HG02870 (cell line): ENCODE results near the gene SEC61A1.
A peak's percentile ranks its signal among the peaks of the same experiment; 100 is the strongest.

Experiments used
- ATAC-seq: cut with Tn5 transposase; IDR thresholded peaks from one replicate; pipeline ENCODE4 v1.9.1; 2021; ENCODE audit warnings: mild to moderate bottlenecking, moderate library complexity; ENCODE audit not compliant: unreplicated experiment

SEC61A1 gene

DNA sequence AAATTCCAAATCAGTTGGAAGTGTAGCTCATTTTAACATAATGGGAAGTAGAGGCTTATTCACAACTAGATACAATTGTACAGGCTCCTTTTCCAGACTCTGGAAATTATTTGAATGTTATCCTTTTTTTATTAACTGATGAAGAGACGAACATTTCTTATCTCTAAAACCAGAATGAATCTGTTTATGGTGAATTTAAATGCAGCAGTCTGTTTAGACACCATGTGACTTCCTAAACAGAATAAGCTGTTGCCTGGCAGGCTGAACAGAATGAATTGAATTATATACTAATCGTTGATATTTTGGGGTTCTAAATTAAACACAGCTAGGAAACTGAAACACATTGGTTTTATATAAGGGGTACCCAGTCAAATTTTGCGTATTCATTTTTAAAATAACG is 4.0 kb downstream of the SEC61A1 start:
- ATAC-seq: no peak

DNA sequence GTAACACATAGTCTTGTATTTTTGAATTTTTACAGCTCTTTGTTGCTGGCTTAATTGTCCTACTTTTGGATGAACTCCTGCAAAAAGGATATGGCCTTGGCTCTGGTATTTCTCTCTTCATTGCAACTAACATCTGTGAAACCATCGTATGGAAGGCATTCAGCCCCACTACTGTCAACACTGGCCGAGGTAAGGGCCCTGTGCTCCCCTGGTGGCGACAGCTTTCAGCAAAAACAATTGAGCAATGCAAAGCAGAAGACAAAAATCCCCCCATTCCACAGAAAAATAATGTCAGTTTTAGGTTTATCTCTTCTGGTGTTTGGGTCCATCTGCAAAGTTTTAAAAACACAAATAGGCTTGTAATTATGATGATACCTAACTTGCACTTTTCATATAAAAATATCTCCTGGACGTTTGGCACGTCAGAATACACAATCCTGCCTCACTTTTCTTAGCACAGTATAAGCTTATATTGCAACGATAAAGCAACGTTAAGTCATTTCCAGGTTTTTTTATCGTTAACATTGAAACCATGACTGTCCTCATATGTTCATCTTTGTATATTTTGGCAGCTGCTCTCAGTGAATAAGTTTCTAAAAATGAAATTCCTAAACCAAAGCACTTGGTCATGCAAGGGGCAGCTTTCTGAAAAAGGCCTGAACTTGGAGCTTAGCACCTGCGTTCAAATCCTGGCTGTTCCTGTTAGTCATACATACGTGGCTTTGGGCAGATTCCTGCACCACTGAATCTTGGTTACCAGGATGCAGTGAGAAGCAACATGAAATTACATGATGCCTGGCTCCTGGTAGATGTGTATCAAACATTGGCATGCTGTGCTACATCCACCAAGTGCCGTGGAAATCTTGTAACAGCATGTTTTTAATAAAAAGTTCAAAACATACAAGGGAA is 8.5 kb downstream of the SEC61A1 start:
- no peak for ATAC-seq

DNA sequence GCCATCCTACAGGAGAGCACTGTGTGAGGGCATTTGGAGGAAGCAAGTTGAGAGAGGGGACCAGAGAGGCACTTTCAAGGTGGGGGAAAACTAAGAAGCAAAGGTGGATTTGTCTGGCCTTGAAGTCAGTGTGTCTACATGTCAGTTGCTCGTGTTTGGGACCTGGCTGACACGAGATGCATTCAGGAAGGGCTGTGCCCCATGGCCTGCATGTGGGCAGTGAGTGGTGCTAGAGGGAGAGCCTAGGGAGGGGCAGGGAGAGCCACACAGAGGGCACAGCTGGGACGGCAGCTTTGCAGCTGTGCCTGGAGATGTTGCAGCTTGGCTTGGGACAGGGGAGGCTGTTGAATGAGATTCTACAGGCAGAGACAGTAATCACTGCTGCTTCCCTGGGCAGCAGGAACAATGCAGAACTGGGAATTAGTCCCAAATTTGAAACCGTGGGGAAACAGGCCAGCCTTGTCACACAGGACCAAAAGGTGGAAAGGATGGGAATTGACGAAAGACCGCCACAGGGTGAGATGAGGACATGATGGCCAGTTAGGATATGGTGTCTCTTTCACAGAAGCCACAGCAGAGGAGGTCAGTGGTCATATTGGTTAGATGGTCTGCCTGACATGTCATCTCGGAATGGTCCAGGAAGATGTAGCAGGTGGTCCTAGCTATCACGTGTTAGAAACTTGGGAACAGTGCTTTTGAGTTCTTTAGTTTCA is 10.0 kb downstream of the SEC61A1 start:
- ATAC-seq: no peak

DNA sequence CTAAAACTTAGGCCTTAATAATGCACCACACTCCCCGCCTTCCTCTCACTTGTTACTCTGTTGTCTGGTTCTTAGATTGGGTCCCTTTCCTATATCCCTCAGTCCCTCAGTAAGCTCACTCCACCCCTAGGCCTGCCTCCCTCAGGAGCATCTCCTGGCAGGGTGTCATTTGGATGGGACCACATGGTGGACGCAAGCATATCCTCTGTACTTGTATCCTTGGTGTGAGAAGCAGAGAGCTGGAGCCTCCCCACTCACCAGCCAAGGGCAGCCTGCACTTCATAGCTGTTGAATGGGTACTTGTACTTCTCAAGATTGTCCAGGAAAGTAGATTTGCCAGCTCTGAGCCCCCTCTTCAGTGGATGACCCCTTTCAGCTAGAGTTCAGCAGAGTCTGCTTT is 11.6 kb downstream of the SEC61A1 start:
- no peak for ATAC-seq

DNA sequence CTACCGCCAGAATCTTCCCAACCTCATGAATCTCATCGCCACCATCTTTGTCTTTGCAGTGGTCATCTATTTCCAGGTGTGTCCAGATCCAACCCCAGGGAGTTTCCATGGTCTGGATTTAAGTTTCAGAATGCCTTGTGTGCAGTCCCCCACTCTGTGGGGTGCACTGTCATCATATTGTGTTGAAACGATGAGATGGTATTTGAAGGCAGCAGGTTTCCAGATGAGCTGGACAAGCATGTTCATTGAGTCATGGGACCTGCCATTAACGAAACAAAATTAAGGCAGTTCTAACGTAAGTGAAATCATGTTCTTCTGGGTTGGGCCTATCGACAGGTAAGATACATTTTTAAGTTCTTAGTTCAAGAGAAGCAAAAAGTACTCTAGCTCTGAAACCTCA is 12.7 kb downstream of the SEC61A1 start:
- no peak for ATAC-seq

DNA sequence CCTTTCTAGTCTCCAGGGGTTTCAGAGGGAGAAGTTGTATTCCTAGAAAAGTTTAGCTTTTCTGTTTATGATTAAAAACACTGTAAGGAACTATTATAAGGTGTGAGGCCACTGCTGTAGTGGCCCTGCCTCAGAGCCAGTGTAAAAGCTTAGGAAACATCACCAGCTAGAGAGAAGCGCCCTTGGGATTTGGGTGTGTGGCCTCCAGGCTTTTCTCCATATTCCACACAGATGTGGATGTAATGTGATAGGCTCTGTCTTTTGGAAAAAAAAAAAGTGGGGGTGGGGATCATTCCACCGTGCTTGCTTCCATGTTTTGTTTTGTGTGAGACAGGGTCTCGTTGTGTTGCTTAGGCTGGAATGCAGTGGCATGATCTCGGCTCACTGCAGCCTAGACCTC is 13.9 kb downstream of the SEC61A1 start:
- no peak for ATAC-seq

DNA sequence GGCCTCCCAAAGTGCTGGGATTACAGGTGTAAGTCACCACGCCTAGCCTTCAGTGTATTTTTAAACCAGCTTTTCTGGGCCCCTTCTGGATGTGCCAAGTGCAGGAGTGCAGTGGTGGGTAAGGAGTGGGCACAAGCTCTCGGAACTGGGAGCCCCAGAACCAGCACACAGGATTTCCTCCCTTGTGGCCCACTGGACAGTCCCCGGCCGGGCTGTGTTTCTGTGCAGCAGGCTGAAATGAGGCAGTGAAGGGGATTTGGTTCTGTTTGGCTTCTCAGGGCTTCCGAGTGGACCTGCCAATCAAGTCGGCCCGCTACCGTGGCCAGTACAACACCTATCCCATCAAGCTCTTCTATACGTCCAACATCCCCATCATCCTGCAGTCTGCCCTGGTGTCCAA is 14.4 kb downstream of the SEC61A1 start:
- ATAC-seq: no peak

DNA sequence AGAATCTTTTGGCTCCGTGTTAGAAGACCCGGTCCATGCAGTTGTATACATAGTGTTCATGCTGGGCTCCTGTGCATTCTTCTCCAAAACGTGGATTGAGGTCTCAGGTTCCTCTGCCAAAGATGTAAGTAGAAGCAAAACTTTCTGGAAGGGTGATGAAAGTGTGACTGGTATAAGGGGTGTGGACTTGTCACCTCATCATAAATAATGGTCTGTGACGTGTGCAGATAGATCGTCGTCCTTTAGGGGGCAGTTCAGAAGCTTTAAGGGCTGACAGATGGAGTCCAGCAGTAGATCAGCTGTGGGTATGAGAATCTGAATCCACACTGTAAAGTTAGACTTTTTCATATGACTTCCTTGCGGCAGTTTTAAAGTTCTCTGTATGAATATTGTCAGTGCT is 15.3 kb downstream of the SEC61A1 start:
- ATAC-seq: no peak

DNA sequence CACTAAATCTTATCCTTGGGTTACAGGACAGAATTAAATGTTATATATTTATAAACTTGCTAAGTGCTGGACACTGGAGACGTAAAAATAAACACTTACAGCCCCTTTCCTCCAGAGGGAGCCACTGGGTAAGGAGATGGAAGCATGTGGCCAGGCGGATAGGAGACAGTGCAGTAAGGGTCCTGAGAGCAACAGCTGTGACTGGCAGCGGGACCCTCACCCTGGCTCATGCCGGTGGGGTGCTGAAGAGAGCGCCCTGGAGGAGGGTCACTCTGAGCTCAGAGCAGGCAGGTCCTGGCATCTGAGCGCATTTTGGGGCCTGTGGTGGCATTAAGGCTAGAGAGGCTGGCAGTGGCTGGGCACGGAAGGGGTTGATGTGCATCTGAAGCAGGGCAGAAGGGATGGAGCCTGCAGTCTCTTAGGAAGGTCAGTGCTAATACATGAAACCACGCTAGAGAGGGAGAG is 16.0 kb downstream of the SEC61A1 start:
- no peak for ATAC-seq

DNA sequence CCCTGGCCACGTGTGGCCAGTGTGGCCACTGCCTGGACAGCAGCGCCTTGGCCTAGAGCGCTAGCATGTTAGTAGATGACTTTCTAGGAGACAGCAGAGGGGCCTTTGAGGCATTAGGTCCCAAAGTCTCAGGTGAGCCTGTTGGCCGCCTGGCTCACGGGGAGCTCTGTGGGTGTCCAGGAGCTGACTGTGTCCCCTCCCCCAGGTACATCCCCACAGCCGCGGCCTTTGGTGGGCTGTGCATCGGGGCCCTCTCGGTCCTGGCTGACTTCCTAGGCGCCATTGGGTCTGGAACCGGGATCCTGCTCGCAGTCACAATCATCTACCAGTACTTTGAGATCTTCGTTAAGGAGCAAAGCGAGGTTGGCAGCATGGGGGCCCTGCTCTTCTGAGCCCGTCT is 17.0 kb downstream of the SEC61A1 start:
- no peak for ATAC-seq

DNA sequence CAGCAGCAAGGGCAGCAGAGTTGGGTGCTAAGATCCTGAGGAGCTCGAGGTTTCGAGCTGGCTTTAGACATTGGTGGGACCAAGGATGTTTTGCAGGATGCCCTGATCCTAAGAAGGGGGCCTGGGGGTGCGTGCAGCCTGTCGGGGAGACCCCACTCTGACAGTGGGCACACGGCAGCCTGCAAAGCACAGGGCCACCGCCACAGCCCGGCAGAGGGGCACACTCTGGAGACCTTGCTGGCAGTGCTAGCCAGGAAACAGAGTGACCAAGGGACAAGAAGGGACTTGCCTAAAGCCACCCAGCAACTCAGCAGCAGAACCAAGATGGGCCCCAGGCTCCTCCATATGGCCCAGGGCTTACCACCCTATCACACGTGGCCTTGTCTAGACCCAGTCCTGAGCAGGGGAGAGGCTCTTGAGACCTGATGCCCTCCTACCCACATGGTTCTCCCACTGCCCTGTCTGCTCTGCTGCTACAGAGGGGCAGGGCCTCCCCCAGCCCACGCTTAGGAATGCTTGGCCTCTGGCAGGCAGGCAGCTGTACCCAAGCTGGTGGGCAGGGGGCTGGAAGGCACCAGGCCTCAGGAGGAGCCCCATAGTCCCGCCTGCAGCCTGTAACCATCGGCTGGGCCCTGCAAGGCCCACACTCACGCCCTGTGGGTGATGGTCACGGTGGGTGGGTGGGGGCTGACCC is 18.8 kb downstream of the SEC61A1 start:
- ATAC-seq: no peak

DNA sequence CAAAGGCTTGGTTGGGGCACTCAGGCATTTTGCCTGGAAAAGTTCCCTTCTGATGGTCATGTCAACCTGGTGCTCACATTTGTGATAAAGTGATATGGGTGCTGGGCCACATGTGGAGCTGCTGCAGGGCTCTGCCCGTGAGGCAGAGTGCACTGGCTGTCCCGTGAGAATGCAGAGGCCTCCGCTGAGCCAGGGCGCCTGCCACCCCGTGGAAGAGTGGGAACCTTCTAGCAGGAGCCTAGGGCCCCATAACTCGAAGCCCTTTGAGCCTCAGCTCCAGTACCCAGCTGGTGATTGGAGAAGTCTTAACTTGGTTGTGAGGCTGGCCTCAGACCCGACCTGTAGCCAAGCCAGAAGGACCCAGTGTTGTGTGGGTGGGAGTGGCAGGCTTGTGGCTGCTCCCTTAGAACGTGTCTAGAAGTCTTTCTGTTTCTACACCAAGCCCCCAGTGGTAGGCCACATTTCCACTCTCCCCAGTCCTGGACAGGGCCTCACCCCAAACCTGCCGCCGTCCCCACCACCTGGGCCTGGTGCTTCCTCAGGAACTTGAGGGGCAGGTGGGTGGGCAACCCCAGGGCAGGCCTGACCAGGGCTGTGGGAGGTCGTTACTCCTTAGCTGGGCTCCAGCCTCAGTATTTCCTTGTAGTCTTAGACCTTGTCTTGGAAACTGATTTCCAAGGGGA is 19.7 kb downstream of the SEC61A1 start:
- ATAC-seq: no peak

DNA sequence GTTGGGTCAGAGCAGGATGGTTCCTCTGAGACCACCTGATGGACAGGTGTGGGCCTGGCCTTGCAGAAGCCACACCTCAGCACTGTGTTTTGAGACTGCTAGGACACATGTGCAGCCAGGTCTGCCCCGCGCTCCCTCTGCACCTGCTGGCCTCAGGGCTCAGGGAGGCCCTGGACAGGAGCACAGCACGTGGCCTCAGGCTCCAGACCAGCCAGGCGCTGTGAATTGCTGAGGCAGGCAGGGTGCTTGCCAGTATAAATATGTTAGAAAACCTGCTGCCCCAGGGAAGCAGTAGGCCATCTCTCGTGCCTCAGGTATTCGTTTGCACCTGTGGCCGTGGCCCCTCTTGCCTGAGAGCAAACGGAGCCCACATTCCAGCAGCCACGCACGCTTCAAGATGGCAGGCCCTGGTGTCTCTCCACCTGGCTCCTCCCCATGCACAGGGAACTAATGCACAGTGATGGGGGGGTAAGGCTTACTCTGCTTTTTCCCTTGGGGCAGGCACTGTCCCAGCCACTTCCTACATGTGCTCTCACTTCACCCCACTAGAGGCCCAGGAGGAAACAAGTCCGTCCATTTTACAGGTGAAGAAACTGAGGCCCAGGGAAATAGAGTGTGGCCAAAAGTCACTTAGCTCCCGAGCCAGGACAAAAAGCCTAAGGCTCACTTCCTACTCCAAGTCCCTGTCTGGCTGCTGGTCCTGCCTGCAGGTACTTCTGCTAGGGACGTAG is 20.4 kb downstream of the SEC61A1 start:
- ATAC-seq: no peak

DNA sequence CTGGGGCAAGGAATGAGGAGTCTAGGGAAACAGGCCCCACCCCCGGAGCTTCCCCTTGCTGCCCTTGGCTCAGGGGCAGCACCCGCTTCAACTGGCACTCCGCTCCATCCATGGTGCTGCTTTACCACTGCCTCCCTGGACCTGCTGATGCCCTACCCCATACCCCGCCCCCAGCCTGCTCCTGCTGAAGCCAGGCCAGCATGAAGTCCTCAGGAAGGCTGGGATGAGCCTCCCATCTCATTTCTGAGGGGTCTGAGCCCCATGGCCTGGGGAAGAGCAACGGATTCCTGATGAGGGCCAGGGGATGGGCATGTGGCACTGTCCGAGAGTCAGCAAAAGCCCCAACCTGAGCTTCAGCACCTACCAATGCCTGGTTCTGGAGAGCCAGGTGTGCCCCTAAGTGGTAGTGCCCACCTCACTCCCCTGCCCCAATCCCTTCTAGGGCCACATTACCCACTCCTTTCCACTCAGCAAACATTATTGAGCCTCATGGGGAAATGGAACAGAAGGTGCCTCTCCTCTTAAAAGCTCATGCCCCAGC is 21.0 kb downstream of the SEC61A1 start:
- no peak for ATAC-seq

DNA sequence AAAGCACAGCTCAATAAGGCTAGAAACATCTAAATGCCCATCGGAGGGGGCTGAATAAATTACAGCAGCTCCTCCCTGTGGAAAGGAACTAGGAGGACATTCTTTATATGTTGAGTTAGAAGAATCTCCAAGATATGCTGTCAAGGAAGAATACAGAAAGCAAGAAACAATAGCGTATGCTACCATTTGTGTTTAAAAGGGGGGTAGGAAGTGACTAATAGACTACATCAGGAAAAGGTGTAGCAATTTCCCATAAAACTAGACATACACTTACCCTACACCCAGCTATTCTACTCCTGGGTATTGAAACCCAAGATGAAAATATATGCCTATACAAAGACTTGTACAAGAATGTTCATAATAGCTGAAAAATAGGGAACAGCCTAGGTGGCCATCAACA is 21.6 kb downstream of the SEC61A1 start:
- ATAC-seq: no peak

DNA sequence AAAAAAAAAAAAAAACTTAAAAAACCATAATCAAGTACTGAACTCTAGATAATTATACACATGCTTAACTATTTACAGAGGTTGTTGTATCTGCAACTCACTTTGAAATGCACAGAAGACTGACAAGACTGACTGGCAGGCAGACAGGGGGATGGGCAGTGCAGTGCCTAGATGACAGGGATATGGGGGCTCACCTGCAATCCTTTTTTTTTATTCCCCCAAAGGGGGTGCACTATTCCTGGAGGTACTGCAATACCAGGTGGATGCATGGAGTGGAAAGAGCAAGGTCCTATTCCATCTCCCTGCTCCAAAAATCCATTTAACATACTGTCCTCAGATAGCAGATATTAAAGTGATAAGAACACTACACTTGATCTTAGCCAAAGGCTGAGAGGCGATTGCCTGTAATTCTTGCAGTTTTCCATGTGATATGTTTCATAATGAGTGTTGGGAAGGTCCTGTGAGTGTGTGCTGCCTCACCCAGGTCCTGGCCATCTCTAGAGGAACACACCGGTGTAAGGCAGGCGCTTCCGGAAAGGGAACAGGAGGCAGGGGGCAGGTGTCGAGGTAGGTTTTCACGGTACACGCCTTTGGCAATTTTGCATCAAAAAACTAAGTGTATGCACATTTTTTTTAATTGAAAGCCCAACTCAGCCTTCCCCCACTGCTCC is 22.7 kb downstream of the SEC61A1 start:
- ATAC-seq: no peak

DNA sequence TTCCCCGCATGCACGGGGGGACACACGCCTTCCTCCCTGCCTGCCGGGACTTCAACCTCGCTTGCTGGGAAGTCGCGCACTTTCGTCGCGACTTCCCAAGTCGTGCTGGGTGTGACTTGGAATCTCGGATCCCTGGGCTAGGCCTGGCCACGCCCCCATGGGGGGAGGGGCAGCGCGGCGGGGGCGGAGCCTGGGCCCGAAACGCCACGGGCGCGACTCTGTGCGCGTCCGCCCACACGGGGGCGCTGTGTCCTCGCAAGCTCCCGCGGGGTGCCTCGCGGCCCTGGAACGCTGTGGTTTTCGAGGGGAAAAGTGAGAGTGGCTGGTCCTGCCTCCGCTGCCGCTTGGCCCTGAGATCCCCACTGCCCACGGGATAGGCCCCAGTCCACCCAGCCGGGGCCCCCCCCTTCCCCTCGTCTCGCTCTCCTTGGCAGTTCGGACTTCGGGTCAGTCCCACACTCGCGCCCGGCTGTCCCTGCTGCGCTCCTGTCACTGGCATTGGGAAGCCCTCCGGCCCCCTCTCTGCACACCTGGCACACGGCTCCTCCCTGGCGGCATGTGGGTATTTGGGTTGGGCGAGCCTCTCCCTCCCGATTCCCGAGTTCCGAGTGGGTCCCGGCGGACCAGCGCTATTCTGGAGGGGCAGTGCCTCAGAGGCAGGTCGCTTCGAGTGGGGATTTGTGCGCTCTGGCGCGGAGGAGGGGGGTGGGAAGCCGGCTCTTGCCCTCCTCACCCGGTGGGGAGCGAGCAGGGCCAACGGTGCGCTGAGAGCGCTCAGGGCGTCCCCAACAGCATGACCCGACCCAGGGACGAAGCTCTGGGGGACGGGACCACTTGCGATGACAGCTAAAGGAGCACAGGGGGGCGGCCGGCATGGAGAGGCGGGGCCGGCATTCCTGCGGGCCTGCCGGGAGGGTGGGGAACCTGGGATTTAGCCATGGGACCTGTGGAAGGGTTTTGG is 23.6 kb downstream of the SEC61A1 start:
- ATAC-seq: peak; percentile 47

DNA sequence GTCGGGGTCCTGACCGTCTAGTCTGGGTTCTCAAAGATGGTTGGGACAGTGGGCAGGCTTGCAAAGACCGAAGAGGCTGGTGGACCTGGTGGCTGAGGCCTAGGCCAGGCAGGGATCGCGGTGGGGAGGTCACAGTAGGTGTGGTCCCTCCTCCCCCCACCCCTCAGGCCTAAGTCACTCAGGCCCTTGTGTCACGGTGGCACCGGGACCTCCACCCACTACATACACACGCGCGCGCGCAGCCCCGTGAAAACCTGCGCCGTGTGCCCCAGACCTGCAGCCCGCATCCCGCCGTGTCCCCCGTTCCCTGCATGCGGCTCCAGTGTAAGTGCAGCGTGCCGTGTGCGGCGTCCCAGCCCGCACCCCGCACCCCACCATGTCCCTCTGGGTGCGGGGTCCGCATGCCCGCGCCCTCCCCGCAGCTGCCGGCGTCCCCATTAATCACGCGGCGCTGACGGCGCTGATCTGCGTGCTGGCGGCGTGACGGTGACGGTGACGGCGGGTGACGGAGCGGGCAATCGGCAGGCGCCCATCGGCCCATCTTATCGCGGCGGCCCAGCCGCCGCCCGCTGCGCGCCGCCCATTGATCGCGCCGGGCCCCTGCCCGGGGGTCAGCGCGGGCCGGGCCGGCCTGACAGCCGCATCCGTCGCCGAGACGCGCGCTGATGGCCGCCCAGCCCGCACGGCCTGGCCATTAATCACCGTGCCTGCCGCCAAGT is 24.4 kb downstream of the SEC61A1 start:
- no peak for ATAC-seq
